Measurements from ENCODE around the gene PMEL. TPM values are rescaled to one million over a fixed set of nuclear protein-coding genes. Genes with fewer than 3 reads are reported as not detected.

PMEL gene
- total RNA-seq, 1 experiment from 2014 or later: 72.2 TPM

DNA sequence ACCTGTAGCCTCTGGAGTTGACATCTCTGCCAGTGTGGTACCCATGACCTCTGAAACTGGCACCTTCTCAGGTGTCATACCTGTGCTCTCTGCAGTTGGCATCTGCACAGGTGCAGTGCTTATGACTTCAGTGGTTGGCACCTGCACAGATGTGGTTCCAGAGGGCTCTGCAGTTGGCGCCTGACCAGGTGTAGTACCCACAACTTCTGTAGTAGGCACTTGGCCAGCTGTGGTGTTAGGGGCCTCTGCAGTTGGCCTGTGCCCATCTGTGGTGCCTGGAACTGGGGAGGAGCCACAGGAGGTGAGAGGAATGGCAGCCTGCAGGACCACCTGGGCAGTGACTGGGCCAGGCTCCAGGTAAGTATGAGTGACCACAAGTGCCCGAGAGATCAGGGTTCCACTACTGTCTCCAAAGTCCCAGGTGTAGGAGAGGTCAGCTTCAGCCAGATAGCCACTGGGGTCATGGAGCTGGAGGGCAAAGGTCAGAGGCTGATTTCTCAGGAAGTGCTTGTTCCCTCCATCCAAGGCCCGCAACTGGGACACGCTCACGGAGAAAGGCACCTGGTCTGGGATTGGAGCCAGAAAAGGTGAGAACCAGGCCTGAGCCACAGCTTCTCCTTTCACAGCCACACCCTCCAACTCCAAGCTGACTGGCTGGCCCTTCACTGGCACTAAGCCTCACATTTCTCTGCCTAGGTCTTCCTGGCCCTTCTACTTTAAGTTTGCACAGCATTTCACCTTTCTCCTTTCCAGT lies 8.6 kb downstream of the PMEL start (continued):
- TF ChIP-seq JAZF1 (CRISPR knock-in tag; IDR thresholded peaks at IDR 0.05) (no peak), TEAD4 (CRISPR knock-in tag; IDR thresholded peaks at IDR 0.05) (no peak), ESRRA (CRISPR knock-in tag; IDR thresholded peaks at IDR 0.05; ENCODE audit: borderline replicate concordance) (no peak), ZNF396 (CRISPR knock-in tag; IDR thresholded peaks at IDR 0.05; ENCODE audit: borderline replicate concordance) (no peak), CREB1 (CRISPR knock-in tag; IDR thresholded peaks at IDR 0.05) (no peak), TEAD1 (CRISPR knock-in tag; IDR thresholded peaks at IDR 0.05) (no peak), NR3C1 (CRISPR knock-in tag; conservative IDR thresholded peaks at IDR 0.05; ENCODE audit: low read depth) (no peak), FOXP1 (CRISPR knock-in tag; IDR thresholded peaks at IDR 0.05; ENCODE audit: borderline replicate concordance) (no peak)
- TF ChIP-seq, protein P1, sequence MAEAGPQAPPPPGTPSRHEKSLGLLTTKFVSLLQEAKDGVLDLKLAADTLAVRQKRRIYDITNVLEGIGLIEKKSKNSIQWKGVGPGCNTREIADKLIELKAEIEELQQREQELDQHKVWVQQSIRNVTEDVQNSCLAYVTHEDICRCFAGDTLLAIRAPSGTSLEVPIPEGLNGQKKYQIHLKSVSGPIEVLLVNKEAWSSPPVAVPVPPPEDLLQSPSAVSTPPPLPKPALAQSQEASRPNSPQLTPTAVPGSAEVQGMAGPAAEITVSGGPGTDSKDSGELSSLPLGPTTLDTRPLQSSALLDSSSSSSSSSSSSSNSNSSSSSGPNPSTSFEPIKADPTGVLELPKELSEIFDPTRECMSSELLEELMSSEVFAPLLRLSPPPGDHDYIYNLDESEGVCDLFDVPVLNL (CRISPR knock-in tag; IDR thresholded peaks at IDR 0.05; ENCODE audit: borderline replicate concordance, low read depth): no peak
- TF ChIP-seq, protein P2, sequence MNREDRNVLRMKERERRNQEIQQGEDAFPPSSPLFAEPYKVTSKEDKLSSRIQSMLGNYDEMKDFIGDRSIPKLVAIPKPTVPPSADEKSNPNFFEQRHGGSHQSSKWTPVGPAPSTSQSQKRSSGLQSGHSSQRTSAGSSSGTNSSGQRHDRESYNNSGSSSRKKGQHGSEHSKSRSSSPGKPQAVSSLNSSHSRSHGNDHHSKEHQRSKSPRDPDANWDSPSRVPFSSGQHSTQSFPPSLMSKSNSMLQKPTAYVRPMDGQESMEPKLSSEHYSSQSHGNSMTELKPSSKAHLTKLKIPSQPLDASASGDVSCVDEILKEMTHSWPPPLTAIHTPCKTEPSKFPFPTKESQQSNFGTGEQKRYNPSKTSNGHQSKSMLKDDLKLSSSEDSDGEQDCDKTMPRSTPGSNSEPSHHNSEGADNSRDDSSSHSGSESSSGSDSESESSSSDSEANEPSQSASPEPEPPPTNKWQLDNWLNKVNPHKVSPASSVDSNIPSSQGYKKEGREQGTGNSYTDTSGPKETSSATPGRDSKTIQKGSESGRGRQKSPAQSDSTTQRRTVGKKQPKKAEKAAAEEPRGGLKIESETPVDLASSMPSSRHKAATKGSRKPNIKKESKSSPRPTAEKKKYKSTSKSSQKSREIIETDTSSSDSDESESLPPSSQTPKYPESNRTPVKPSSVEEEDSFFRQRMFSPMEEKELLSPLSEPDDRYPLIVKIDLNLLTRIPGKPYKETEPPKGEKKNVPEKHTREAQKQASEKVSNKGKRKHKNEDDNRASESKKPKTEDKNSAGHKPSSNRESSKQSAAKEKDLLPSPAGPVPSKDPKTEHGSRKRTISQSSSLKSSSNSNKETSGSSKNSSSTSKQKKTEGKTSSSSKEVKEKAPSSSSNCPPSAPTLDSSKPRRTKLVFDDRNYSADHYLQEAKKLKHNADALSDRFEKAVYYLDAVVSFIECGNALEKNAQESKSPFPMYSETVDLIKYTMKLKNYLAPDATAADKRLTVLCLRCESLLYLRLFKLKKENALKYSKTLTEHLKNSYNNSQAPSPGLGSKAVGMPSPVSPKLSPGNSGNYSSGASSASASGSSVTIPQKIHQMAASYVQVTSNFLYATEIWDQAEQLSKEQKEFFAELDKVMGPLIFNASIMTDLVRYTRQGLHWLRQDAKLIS (CRISPR knock-in tag; IDR thresholded peaks at IDR 0.05; ENCODE audit: borderline replicate concordance): no peak
- TF ChIP-seq, protein P3, sequence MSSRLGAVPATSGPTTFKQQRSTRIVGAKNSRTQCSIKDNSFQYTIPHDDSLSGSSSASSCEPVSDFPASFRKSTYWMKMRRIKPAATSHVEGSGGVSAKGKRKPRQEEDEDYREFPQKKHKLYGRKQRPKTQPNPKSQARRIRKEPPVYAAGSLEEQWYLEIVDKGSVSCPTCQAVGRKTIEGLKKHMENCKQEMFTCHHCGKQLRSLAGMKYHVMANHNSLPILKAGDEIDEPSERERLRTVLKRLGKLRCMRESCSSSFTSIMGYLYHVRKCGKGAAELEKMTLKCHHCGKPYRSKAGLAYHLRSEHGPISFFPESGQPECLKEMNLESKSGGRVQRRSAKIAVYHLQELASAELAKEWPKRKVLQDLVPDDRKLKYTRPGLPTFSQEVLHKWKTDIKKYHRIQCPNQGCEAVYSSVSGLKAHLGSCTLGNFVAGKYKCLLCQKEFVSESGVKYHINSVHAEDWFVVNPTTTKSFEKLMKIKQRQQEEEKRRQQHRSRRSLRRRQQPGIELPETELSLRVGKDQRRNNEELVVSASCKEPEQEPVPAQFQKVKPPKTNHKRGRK (CRISPR knock-in tag; IDR thresholded peaks at IDR 0.05; ENCODE audit: borderline replicate concordance): no peak

DNA sequence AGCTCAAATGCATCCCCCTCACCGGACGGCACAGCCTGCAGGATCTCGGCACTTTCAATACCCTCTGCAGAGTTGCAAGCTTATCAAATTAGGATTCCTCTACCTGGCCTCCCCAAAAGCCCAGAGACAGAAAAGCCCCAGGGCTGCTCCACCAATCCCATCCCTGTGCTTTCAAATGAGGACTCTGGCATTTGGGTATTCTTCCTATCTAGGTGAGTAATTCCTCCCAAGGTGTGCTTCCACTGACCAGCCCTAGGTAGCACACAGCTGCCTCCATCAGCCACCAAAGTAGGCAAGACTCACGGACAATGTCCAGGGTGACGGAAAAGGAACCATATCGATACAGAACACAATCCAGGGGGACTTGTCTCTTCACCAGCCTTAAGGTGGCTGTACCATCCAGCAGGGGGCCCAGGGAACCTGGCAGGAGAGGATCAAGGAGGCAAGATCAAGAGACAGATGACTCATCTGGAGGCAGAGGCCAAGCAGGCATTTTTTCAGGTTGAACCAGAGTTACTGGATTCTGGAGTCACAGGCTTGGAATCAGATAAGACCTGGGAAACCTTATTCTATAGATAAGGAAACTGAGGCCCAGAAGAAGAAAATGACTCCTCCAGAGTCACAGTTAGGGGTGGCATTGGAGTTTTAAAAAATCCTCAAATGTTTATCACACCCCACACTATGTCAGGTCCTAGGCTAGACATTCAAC lies 9.9 kb downstream of the PMEL start:
- DNase-seq (ENCODE audit: low spot score) (no peak), ATAC-seq (peak; percentile 58)
- Mint-ChIP-seq H3K27me3 (ENCODE audit: low read depth) (no peaks in the 10 kb centered on the region), H3K4me1 (no peaks in the 10 kb centered on the region), H3K27ac (no peak overlapping the region), H3K9me3 (no peaks in the 10 kb centered on the region), H3K4me3 (no peak overlapping the region), H3K36me3 (peaks cover 19% of the 10 kb centered on the region)
- POLR2A ChIA-PET: no interaction called here
- TF ChIP-seq, protein P4, sequence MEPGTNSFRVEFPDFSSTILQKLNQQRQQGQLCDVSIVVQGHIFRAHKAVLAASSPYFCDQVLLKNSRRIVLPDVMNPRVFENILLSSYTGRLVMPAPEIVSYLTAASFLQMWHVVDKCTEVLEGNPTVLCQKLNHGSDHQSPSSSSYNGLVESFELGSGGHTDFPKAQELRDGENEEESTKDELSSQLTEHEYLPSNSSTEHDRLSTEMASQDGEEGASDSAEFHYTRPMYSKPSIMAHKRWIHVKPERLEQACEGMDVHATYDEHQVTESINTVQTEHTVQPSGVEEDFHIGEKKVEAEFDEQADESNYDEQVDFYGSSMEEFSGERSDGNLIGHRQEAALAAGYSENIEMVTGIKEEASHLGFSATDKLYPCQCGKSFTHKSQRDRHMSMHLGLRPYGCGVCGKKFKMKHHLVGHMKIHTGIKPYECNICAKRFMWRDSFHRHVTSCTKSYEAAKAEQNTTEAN (CRISPR knock-in tag; IDR thresholded peaks at IDR 0.05): no peak
- TF ChIP-seq PRRX2 (CRISPR knock-in tag; IDR thresholded peaks at IDR 0.05) (no peak), ZBTB21 (CRISPR knock-in tag; IDR thresholded peaks at IDR 0.05; ENCODE audit: borderline replicate concordance) (no peak), ESRRA (CRISPR knock-in tag; IDR thresholded peaks at IDR 0.05; ENCODE audit: borderline replicate concordance) (no peak)
- TF ChIP-seq, protein P5, sequence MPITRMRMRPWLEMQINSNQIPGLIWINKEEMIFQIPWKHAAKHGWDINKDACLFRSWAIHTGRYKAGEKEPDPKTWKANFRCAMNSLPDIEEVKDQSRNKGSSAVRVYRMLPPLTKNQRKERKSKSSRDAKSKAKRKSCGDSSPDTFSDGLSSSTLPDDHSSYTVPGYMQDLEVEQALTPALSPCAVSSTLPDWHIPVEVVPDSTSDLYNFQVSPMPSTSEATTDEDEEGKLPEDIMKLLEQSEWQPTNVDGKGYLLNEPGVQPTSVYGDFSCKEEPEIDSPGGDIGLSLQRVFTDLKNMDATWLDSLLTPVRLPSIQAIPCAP (CRISPR knock-in tag; IDR thresholded peaks at IDR 0.05): no peak
- CTCF ChIA-PET: interaction anchor here (1.4 kb wide), 1 partner anchor 218 kb away, joined by 4 read pairs; no protein-coding TSS in a partner anchor

All from WTC11 (cell line).